Bronchial epithelial cell (primary cell): ENCODE results near the gene RUVBL1. TPM values are rescaled to one million over a fixed set of nuclear protein-coding genes. Genes with fewer than 3 reads are reported as not detected.
"Not testable (repeated sequence)": the region's sequence is repeated elsewhere in the genome, so short reads cannot be mapped to it uniquely, and the experiment has no call there.

Experiments used
- DNase-seq: peaks from one replicate; pipeline ENCODE4 v3.0.0-alpha.2; 2010; ENCODE audit warnings: low read depth
- FAIRE-seq: peaks from 2 replicates; lab custom pipeline; 2011; peaks lifted over from hg19 to GRCh38; lab: Jason Lieb, UNC
- H3K27me3 ChIP-seq: 2 replicates; pipeline ENCODE4 v1.5.1; 2011; ENCODE audit warnings: low read length; ENCODE audit not compliant: control insufficient read depth, insufficient read depth
- H3K36me3 ChIP-seq: 2 replicates; pipeline ENCODE4 v1.5.1; 2011; ENCODE audit warnings: low read length; ENCODE audit not compliant: control insufficient read depth, insufficient read depth
- H3K4me3 ChIP-seq: 2 replicates; pipeline ENCODE4 v1.5.1; 2011; ENCODE audit warnings: mild to moderate bottlenecking, low read depth, low read length, control low read depth
- CTCF ChIP-seq: IDR thresholded peaks from 2 replicates; pipeline ENCODE4 v1.5.1; 2011; ENCODE audit warnings: mild to moderate bottlenecking, moderate library complexity, low read length, control low read depth, inconsistent platforms; ENCODE audit not compliant: insufficient read depth, severe bottlenecking
- total RNA-seq: library from RNA; depleted of rRNA; stranded (reverse); fragments of >200 nt; gene quantifications from 2 replicates; pipeline ENCODE4 v1.2.1, GENCODE V29; 2014

The RUVBL1 gene
- total RNA-seq, 1 donor from 2014 or later = 60.8 TPM

- Histone ChIP-seq H3K27me3 (no peaks in the 10 kb centered on the region), H3K4me3 (no peak overlapping the region), H3K36me3 (no peaks in the 10 kb centered on the region)
- no peak for DNase-seq
- no peak for TF ChIP-seq CTCF
- no peak for FAIRE-seq
These were observed 44.0 kb upstream of the RUVBL1 start for GRCh38 chr3:128167646-128167972.

GRCh38 chr3:128166971-128167453 lies 43.4 kb upstream of the RUVBL1 start:
- Histone ChIP-seq H3K27me3 (no peaks in the 10 kb centered on the region), H3K36me3 (no peaks in the 10 kb centered on the region), H3K4me3 (no peak overlapping the region)
- FAIRE-seq (no peak), DNase-seq (no peak)
- TF ChIP-seq CTCF = no peak

DNA sequence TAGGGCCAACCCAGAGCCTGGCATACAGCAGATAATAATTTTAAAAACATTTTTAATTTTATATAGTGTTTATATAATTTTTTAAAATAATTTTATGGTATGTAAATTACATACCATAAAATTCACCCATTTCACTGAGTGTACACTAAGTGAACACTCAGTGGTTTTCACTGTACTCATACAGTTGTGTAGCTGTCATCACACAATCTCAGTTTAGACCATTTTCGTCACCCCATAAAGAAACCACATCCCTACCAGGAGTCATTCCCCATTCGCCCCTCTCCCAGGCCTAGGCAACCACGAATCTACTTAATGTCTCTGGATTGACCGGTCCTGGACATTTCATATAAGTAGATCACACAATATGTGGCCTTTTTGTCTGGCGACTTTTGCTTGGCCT lies 39.8 kb upstream of the RUVBL1 start:
- FAIRE-seq (no peak), DNase-seq (no peak)
- Histone ChIP-seq H3K27me3 (no peaks in the 10 kb centered on the region), H3K36me3 (peaks cover 2% of the 10 kb centered on the region), H3K4me3 (no peak overlapping the region)
- no peak for TF ChIP-seq CTCF

DNA sequence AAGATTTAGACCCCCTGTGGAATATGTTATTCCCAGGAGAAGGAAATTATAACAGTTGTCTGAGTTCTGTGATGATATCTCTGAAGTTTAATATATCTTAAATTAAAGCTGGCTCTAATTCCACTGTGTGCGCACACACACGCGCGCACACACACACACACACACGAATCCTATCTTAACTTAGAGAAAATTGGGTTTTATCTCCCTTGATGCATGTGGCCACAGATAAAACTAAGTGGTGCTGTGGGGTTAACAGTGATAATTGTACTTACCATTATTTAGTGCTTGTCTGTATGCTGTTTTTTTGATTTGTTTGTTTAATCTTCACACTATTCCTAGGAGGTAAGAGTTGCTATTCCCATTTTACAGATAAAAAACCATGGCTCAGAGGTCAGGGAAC lies 37.0 kb upstream of the RUVBL1 start:
- no peak overlapping the region for H3K4me3 ChIP-seq
- DNase-seq = no peak
- no peak for TF ChIP-seq CTCF
- FAIRE-seq = no peak
- peaks cover 4% of the 10 kb centered on the region for H3K36me3 ChIP-seq
- H3K27me3 ChIP-seq = no peaks in the 10 kb centered on the region

GRCh38 chr3:128155616-128156360 lies 32.2 kb upstream of the RUVBL1 start:
- Histone ChIP-seq H3K36me3 (peaks cover 4% of the 10 kb centered on the region), H3K4me3 (no peak overlapping the region), H3K27me3 (no peaks in the 10 kb centered on the region)
- FAIRE-seq = no peak
- DNase-seq = no peak
- no peak for TF ChIP-seq CTCF

- not testable (repeated sequence) for H3K36me3 ChIP-seq, FAIRE-seq, H3K27me3 ChIP-seq, DNase-seq
- H3K4me3 ChIP-seq = peak overlapping the region; percentile 90
These were observed 30.7 kb upstream of the RUVBL1 start for GRCh38 chr3:128154354-128154753.
